ENCODE data around the gene NRXN2. TPM values are rescaled to one million over a fixed set of nuclear protein-coding genes. Genes with fewer than 3 reads are reported as not detected.

NRXN2 gene
- total and polyA plus RNA-seq, 10 of the 15 experiments (the other 5 are each of a cell fraction or from before 2014, with no cell fraction given), result 0.03 to 1.4 (median 0.23) TPM

GRCh38 chr11:64619196-64619595, 103.8 kb downstream of the NRXN2 start:
- Histone ChIP-seq H3K36me3 (ENCODE audit: control insufficient read depth in 2 of 2, insufficient read depth in 2 of 2, low read length in 1 of 2) (no peaks in the 10 kb centered on the region), H3K4me1 (ENCODE audit: control insufficient read depth, insufficient read depth, low read length) (no peaks in the 10 kb centered on the region), H3K9me3 (replicated peaks; ENCODE audit: control insufficient read depth, insufficient read depth, low read length) (no peaks in the 10 kb centered on the region), H2AFZ (ENCODE audit: control insufficient read depth, low read depth, low read length) (no peak overlapping the region), H3K9ac (ENCODE audit: control insufficient read depth, insufficient read depth, low read length) (no peak overlapping the region), H3K79me2 (ENCODE audit: control insufficient read depth, insufficient read depth, low read length) (no peaks in the 10 kb centered on the region), H3K4me3 (no peak overlapping the region), H3K4me2 (ENCODE audit: control insufficient read depth, insufficient read depth) (no peak overlapping the region), H3K27me3 (replicated peaks in 1 of 2; ENCODE audit: control insufficient read depth in 2 of 2, insufficient read depth in 2 of 2, low read length in 1 of 2) (no peaks in the 10 kb centered on the region), H3K27ac (ENCODE audit: control insufficient read depth, insufficient read depth) (no peak overlapping the region), H4K20me1 (ENCODE audit: control insufficient read depth, insufficient read depth) (no peaks in the 10 kb centered on the region)
- ATAC-seq (no peak), DNase-seq (ENCODE audit: low read depth, low spot score) (no peak), FAIRE-seq (no peak)
- no TSS peak for BruUV-seq (replicated peaks)
- ChIA-PET CTCF (interaction anchor here (0.6 kb wide), 1 partner anchor 543 kb away, joined by 3 read pairs; no protein-coding TSS in a partner anchor), SMC1A (ENCODE audit: uncharacterized antibody, unreplicated experiment) (no interaction called here), POLR2A (no interaction called here), RAD21 (ENCODE audit: unreplicated experiment) (no interaction called here)
- in situ Hi-C loops (cut with MboI), result loop anchor here (5.0 kb wide), 1 partner anchor 52 kb away; no protein-coding TSS in a partner anchor
- intact Hi-C loops (cut with micrococcal nuclease; ENCODE audit: unreplicated experiment), result no loop called here
- 0% methylated on average over 4 of the region's 4 CpGs for WGBS (ENCODE audit: insufficient coverage, insufficient replicate concordance, low lambda C conversion rate, missing lambda C conversion rate)
- TF ChIP-seq SREBF1 (IDR thresholded peaks at IDR 0.05; ENCODE audit: low read length), result no peak

DNA sequence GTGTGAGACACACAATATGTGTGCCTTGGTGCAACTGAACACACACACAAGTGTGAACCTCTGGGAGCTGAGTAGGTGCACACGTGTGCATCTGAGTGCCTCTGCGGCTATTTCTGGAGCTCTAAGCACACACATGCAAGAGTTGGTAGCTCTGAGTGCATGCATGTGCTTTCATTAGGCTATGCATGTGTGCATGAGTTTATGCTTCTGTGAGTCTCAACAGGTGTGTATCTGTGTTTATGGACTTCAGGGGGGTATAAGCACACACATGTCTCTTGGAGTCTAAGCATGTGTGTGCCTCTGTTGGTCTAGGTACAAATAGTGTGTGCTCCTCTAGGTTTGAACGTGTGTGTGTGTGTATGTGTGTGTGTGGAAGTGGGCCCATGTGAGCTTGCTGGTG, 106.2 kb downstream of the NRXN2 start:
- no peak overlapping the region for H3K27ac ChIP-seq (ENCODE audit: control insufficient read depth, insufficient read depth)
- in situ Hi-C loops (cut with MboI), result loop anchor here (5.0 kb wide), 1 partner anchor 50 kb away; no protein-coding TSS in a partner anchor
- ChIA-PET RAD21 (ENCODE audit: unreplicated experiment) (no interaction called here), CTCF (interaction anchor here (0.7 kb wide), 1 partner anchor 593 kb away, joined by 9 read pairs; no protein-coding TSS in a partner anchor), POLR2A (no interaction called here), SMC1A (ENCODE audit: uncharacterized antibody, unreplicated experiment) (interaction anchor here (0.8 kb wide), 1 partner anchor 14 kb away, joined by 3 read pairs; no protein-coding TSS in a partner anchor)
- H3K9ac ChIP-seq (ENCODE audit: control insufficient read depth, insufficient read depth, low read length), result no peak overlapping the region
- H3K4me2 ChIP-seq (ENCODE audit: control insufficient read depth, insufficient read depth), result no peak overlapping the region
- TF ChIP-seq CBFB (IDR thresholded peaks at IDR 0.05; ENCODE audit: low read depth) (no peak), NR2F1 (conservative IDR thresholded peaks at IDR 0.05) (no peak), MXI1 (IDR thresholded peaks at IDR 0.05; ENCODE audit: low read depth, low read length) (no peak), STAT1 (conservative IDR thresholded peaks at IDR 0.05) (no peak), SREBF1 (IDR thresholded peaks at IDR 0.05; ENCODE audit: low read length) (no peak), RB1 (IDR thresholded peaks at IDR 0.05; ENCODE audit: borderline replicate concordance) (no peak)
- TF ChIP-seq, protein P1, sequence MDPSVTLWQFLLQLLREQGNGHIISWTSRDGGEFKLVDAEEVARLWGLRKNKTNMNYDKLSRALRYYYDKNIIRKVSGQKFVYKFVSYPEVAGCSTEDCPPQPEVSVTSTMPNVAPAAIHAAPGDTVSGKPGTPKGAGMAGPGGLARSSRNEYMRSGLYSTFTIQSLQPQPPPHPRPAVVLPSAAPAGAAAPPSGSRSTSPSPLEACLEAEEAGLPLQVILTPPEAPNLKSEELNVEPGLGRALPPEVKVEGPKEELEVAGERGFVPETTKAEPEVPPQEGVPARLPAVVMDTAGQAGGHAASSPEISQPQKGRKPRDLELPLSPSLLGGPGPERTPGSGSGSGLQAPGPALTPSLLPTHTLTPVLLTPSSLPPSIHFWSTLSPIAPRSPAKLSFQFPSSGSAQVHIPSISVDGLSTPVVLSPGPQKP (IDR thresholded peaks at IDR 0.05; ENCODE audit: low read depth, low read length), result no peak
- TF ChIP-seq, protein P2, sequence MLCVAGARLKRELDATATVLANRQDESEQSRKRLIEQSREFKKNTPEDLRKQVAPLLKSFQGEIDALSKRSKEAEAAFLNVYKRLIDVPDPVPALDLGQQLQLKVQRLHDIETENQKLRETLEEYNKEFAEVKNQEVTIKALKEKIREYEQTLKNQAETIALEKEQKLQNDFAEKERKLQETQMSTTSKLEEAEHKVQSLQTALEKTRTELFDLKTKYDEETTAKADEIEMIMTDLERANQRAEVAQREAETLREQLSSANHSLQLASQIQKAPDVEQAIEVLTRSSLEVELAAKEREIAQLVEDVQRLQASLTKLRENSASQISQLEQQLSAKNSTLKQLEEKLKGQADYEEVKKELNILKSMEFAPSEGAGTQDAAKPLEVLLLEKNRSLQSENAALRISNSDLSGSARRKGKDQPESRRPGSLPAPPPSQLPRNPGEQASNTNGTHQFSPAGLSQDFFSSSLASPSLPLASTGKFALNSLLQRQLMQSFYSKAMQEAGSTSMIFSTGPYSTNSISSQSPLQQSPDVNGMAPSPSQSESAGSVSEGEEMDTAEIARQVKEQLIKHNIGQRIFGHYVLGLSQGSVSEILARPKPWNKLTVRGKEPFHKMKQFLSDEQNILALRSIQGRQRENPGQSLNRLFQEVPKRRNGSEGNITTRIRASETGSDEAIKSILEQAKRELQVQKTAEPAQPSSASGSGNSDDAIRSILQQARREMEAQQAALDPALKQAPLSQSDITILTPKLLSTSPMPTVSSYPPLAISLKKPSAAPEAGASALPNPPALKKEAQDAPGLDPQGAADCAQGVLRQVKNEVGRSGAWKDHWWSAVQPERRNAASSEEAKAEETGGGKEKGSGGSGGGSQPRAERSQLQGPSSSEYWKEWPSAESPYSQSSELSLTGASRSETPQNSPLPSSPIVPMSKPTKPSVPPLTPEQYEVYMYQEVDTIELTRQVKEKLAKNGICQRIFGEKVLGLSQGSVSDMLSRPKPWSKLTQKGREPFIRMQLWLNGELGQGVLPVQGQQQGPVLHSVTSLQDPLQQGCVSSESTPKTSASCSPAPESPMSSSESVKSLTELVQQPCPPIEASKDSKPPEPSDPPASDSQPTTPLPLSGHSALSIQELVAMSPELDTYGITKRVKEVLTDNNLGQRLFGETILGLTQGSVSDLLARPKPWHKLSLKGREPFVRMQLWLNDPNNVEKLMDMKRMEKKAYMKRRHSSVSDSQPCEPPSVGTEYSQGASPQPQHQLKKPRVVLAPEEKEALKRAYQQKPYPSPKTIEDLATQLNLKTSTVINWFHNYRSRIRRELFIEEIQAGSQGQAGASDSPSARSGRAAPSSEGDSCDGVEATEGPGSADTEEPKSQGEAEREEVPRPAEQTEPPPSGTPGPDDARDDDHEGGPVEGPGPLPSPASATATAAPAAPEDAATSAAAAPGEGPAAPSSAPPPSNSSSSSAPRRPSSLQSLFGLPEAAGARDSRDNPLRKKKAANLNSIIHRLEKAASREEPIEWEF (IDR thresholded peaks at IDR 0.05; ENCODE audit: insufficient replicate concordance, low read depth, low read length), result no peak
- WGBS (ENCODE audit: insufficient coverage, insufficient replicate concordance, low lambda C conversion rate, missing lambda C conversion rate), result 12% methylated on average over 3 of the region's 3 CpGs
- H4K20me1 ChIP-seq (ENCODE audit: control insufficient read depth, insufficient read depth), result no peaks in the 10 kb centered on the region
- no peaks in the 10 kb centered on the region for H3K27me3 ChIP-seq (replicated peaks in 1 of 2; ENCODE audit: control insufficient read depth in 2 of 2, insufficient read depth in 2 of 2, low read length in 1 of 2)
- no peak for FAIRE-seq
- no peak for ATAC-seq
- no peaks in the 10 kb centered on the region for H3K36me3 ChIP-seq (ENCODE audit: control insufficient read depth in 2 of 2, insufficient read depth in 2 of 2, low read length in 1 of 2)
- no peak for DNase-seq (ENCODE audit: low read depth, low spot score)
- no peaks in the 10 kb centered on the region for H3K4me1 ChIP-seq (ENCODE audit: control insufficient read depth, insufficient read depth, low read length)
- H3K9me3 ChIP-seq (replicated peaks; ENCODE audit: control insufficient read depth, insufficient read depth, low read length), result no peaks in the 10 kb centered on the region
- H3K4me3 ChIP-seq, result no peak overlapping the region
- no peak overlapping the region for H2AFZ ChIP-seq (ENCODE audit: control insufficient read depth, low read depth, low read length)
- BruUV-seq (replicated peaks), result no TSS peak
- intact Hi-C loops (cut with micrococcal nuclease; ENCODE audit: unreplicated experiment), result no loop called here
- no peaks in the 10 kb centered on the region for H3K79me2 ChIP-seq (ENCODE audit: control insufficient read depth, insufficient read depth, low read length)
